T-helper 9 cell (primary cell): ENCODE measurements around the gene TNRC18.
"Not testable (repeated sequence)": the region's sequence is repeated elsewhere in the genome, so short reads cannot be mapped to it uniquely, and the experiment has no call there.

Experiments
- DNase-seq: peaks from one replicate; pipeline ENCODE4 v3.0.0-alpha.2; 2020

The TNRC18 gene

GRCh38 chr7:5287802-5288201, 135.8 kb downstream of the TNRC18 start:
- no peak for DNase-seq

- not testable (repeated sequence) for DNase-seq
Measured at GRCh38 chr7:5287373-5287772, 136.3 kb downstream of the TNRC18 start.

- no peak for DNase-seq
Measured at GRCh38 chr7:5286933-5287332, 136.7 kb downstream of the TNRC18 start.

- no peak for DNase-seq
Measured at GRCh38 chr7:5284304-5285281, 139.0 kb downstream of the TNRC18 start.

GRCh38 chr7:5283421-5284303, 140.0 kb downstream of the TNRC18 start:
- DNase-seq = no peak

GRCh38 chr7:5282543-5283316, 140.9 kb downstream of the TNRC18 start, which contains the start of gene SLC29A4:
TSS of gene SLC29A4 (plus strand) at chr7:5282943. CDS start at chr7:5287817, 4,874 bp downstream.
- DNase-seq = no peak

- not testable (repeated sequence) for DNase-seq
Measured at GRCh38 chr7:5281598-5282500, 141.8 kb downstream of the TNRC18 start.

- no peak for DNase-seq
Measured at GRCh38 chr7:5279734-5280133, 143.9 kb downstream of the TNRC18 start.

GRCh38 chr7:5278766-5279165, 144.9 kb downstream of the TNRC18 start:
- no peak for DNase-seq

- DNase-seq = no peak
Measured at GRCh38 chr7:5276611-5277010, 147.0 kb downstream of the TNRC18 start.

- not testable (repeated sequence) for DNase-seq
Measured at GRCh38 chr7:5276123-5276522, 147.5 kb downstream of the TNRC18 start.

- not testable (repeated sequence) for DNase-seq
Measured at GRCh38 chr7:5275510-5275909, 148.1 kb downstream of the TNRC18 start.

GRCh38 chr7:5274985-5275431, 148.6 kb downstream of the TNRC18 start:
- not testable (repeated sequence) for DNase-seq

GRCh38 chr7:5274441-5274840, 149.2 kb downstream of the TNRC18 start:
- DNase-seq = no peak

GRCh38 chr7:5273831-5274405, 149.7 kb downstream of the TNRC18 start:
- DNase-seq = not testable (repeated sequence)

- DNase-seq = no peak
Measured at GRCh38 chr7:5270788-5271187, 152.8 kb downstream of the TNRC18 start.

GRCh38 chr7:5269992-5270657, 153.5 kb downstream of the TNRC18 start:
- DNase-seq = not testable (repeated sequence)

GRCh38 chr7:5267829-5268228, 155.8 kb downstream of the TNRC18 start:
- DNase-seq = not testable (repeated sequence)

- DNase-seq = no peak
Measured at GRCh38 chr7:5266191-5267028, 157.2 kb downstream of the TNRC18 start.
